H9 (cell line): ENCODE measurements around the gene LRFN2. TPM values are rescaled to one million over a fixed set of nuclear protein-coding genes. Genes with fewer than 3 reads are reported as not detected.

Source experiments
- DNase-seq: peaks from one replicate; pipeline ENCODE4 v3.0.0-alpha.2; 2017
- H2AFZ ChIP-seq: one replicate; pipeline ENCODE4 v1.6.1; 2013; ENCODE audit warnings: mild to moderate bottlenecking, low read length, control low read depth, moderate library complexity
- H2AK5ac ChIP-seq: 2 replicates; pipeline ENCODE4 v1.6.1; 2013; ENCODE audit warnings: low read length, control low read depth, mixed read lengths; ENCODE audit not compliant: insufficient read length
- H2BK120ac ChIP-seq: one replicate; pipeline ENCODE4 v1.6.1; 2013; ENCODE audit warnings: low read depth, mild to moderate bottlenecking, low read length, control low read depth, inconsistent platforms; ENCODE audit not compliant: poor library complexity, severe bottlenecking
- H2BK12ac ChIP-seq: 2 replicates; pipeline ENCODE4 v1.6.1; 2013; ENCODE audit warnings: low read length, control low read depth, mixed read lengths, low read depth; ENCODE audit not compliant: insufficient read length
- H2BK15ac ChIP-seq: 2 replicates; pipeline ENCODE4 v1.6.1; 2013; ENCODE audit warnings: low read depth, low read length, control low read depth
- H2BK20ac ChIP-seq: one replicate; pipeline ENCODE4 v1.6.1; 2013; ENCODE audit warnings: low read depth, mild to moderate bottlenecking, low read length, control low read depth, inconsistent platforms; ENCODE audit not compliant: poor library complexity, severe bottlenecking
- H2BK5ac ChIP-seq: 2 replicates; pipeline ENCODE4 v1.6.1; 2013; ENCODE audit warnings: low read length, control low read depth, mixed read lengths; ENCODE audit not compliant: insufficient read length
- H3K14ac ChIP-seq: 2 replicates; pipeline ENCODE4 v1.6.1; 2013; ENCODE audit warnings: low read length, control low read depth; ENCODE audit not compliant: insufficient read depth
- H3K18ac ChIP-seq: 2 replicates; pipeline ENCODE4 v1.6.1; 2013; ENCODE audit warnings: low read depth, mild to moderate bottlenecking, mixed read lengths, low read length, control low read depth; ENCODE audit not compliant: insufficient read length
- H3K23ac ChIP-seq: 2 replicates; pipeline ENCODE4 v1.6.1; 2013; ENCODE audit warnings: low read length, control low read depth, mixed read lengths, low read depth; ENCODE audit not compliant: insufficient read length
- H3K23me2 ChIP-seq: 2 replicates; pipeline ENCODE4 v1.6.1; 2013; ENCODE audit warnings: low read depth, mild to moderate bottlenecking, mixed read lengths, low read length, control low read depth; ENCODE audit not compliant: insufficient read length, poor library complexity, severe bottlenecking
- H3K27ac ChIP-seq: 2 replicates; pipeline ENCODE4 v1.5.1; 2013; ENCODE audit warnings: low read length, control low read depth, mixed read lengths, low read depth; ENCODE audit not compliant: insufficient read length
- H3K27me3 ChIP-seq: 2 replicates; pipeline ENCODE4 v1.6.1; 2013; ENCODE audit warnings: low read length, control low read depth, inconsistent platforms; ENCODE audit not compliant: insufficient read depth
- H3K4ac ChIP-seq: 2 replicates; pipeline ENCODE4 v1.6.1; 2013; ENCODE audit warnings: low read depth, mild to moderate bottlenecking, control low read depth, inconsistent platforms, low read length, moderate library complexity
- H3K4me1 ChIP-seq: 2 replicates; pipeline ENCODE4 v1.6.1; 2013; ENCODE audit warnings: low read length, control low read depth, inconsistent platforms; ENCODE audit not compliant: insufficient read depth
- H3K4me2 ChIP-seq: 2 replicates; pipeline ENCODE4 v1.6.1; 2013; ENCODE audit warnings: low read length, control low read depth, mixed read lengths; ENCODE audit not compliant: insufficient read length, insufficient read depth
- H3K56ac ChIP-seq: 2 replicates; pipeline ENCODE4 v1.6.1; 2013; ENCODE audit warnings: low read depth, mild to moderate bottlenecking, mixed read lengths, low read length, control low read depth; ENCODE audit not compliant: insufficient read length
- H3K79me1 ChIP-seq: 2 replicates; pipeline ENCODE4 v1.6.1; 2013; ENCODE audit warnings: low read depth, mild to moderate bottlenecking, moderate library complexity, low read length, control low read depth, inconsistent platforms; ENCODE audit not compliant: insufficient read depth, poor library complexity, severe bottlenecking
- H3K79me2 ChIP-seq: 2 replicates; pipeline ENCODE4 v1.6.1; 2013; ENCODE audit warnings: low read length, control low read depth, inconsistent platforms; ENCODE audit not compliant: insufficient read depth
- H3K9ac ChIP-seq: 2 replicates; pipeline ENCODE4 v1.6.1; 2013; ENCODE audit warnings: low read length, control low read depth, mixed read lengths; ENCODE audit not compliant: insufficient read length; ENCODE audit errors: extremely low read depth
- H3K9me3 ChIP-seq: one replicate; pipeline ENCODE4 v1.6.1; 2013; ENCODE audit warnings: low read depth, low read length, inconsistent platforms; ENCODE audit not compliant: control insufficient read depth
- H3T11ph ChIP-seq: one replicate; pipeline ENCODE4 v1.6.1; 2013; ENCODE audit warnings: mild to moderate bottlenecking, low read length, control low read depth, inconsistent platforms
- H4K20me1 ChIP-seq: one replicate; pipeline ENCODE4 v1.6.1; 2013; ENCODE audit not compliant: control insufficient read depth, insufficient read length, insufficient read depth
- H4K5ac ChIP-seq: 2 replicates; pipeline ENCODE4 v1.6.1; 2013; ENCODE audit warnings: low read depth, mild to moderate bottlenecking, mixed read lengths, low read length, control low read depth; ENCODE audit not compliant: insufficient read length
- H4K8ac ChIP-seq: replicated peaks from 2 replicates; pipeline ENCODE4 v1.6.1; 2013; ENCODE audit warnings: low read length, control low read depth, mixed read lengths, low read depth; ENCODE audit not compliant: insufficient read length
- H4K91ac ChIP-seq: 2 replicates; pipeline ENCODE4 v1.6.1; 2013; ENCODE audit warnings: low read depth, mild to moderate bottlenecking, moderate library complexity, mixed read lengths, low read length, control low read depth; ENCODE audit not compliant: insufficient read length
- H3K27ac Mint-ChIP-seq, 3 experiments: 2 replicates in 2 of 3; 3 replicates in 1 of 3; pipeline ENCODE4 v1.8.0; 2020 to 2021; ENCODE audit warnings: mixed read lengths in 3 of 3, mild to moderate bottlenecking in 1 of 3, moderate library complexity in 1 of 3
- H3K27me3 Mint-ChIP-seq: 2 replicates; pipeline ENCODE4 v1.8.0; 2021; ENCODE audit warnings: low read depth, mild to moderate bottlenecking, moderate library complexity, mixed read lengths
- H3K36me3 Mint-ChIP-seq, 3 experiments: 2 replicates in 2 of 3; 3 replicates in 1 of 3; pipeline ENCODE4 v1.8.0; 2020 to 2021; ENCODE audit warnings: low read depth in 3 of 3, mixed read lengths in 3 of 3; ENCODE audit not compliant: insufficient read depth in 1 of 3
- H3K4me1 Mint-ChIP-seq, 2 experiments: 2 replicates each; pipeline ENCODE4 v1.8.0; 2020; ENCODE audit warnings: mixed read lengths in 2 of 2
- H3K4me3 Mint-ChIP-seq, 2 experiments: 2 replicates in 1 of 2; 3 replicates in 1 of 2; pipeline ENCODE4 v1.8.0; 2020 to 2021; ENCODE audit warnings: mild to moderate bottlenecking in 2 of 2, mixed read lengths in 2 of 2, moderate library complexity in 1 of 2
- H3K9me3 Mint-ChIP-seq, 2 experiments: 2 replicates in 1 of 2; 3 replicates in 1 of 2; pipeline ENCODE4 v1.8.0; 2020; ENCODE audit warnings: mild to moderate bottlenecking in 2 of 2, mixed read lengths in 2 of 2, moderate library complexity in 1 of 2
- WGBS: extraction: QIAGEN DNeasy Blood & Tissue Kit; methylation state at CpG from one replicate; pipeline ENCODE4 v1.1.7; 2013; ENCODE audit warnings: missing lambda C conversion rate, low lambda C conversion rate, mixed read lengths; ENCODE audit not compliant: insufficient read length; ENCODE audit errors: extremely low coverage; 5-methylcytosine and 5-hydroxymethylcytosine counted together
- total RNA-seq: library from RNA; stranded (reverse); gene quantifications from 2 replicates; pipeline ENCODE4 v1.2.1, GENCODE V29; 2021
- TF ChIP-seq, protein P1 (sequence below): fragments of 200-600 bp; sonication (generic); conservative IDR thresholded peaks from 3 replicates; pipeline ENCODE4 v1.8.0; 2021; ENCODE audit warnings: antibody characterized with exemption, mild to moderate bottlenecking

LRFN2 gene
- total RNA-seq, 1 experiment from 2014 or later = 0.11 TPM

DNA sequence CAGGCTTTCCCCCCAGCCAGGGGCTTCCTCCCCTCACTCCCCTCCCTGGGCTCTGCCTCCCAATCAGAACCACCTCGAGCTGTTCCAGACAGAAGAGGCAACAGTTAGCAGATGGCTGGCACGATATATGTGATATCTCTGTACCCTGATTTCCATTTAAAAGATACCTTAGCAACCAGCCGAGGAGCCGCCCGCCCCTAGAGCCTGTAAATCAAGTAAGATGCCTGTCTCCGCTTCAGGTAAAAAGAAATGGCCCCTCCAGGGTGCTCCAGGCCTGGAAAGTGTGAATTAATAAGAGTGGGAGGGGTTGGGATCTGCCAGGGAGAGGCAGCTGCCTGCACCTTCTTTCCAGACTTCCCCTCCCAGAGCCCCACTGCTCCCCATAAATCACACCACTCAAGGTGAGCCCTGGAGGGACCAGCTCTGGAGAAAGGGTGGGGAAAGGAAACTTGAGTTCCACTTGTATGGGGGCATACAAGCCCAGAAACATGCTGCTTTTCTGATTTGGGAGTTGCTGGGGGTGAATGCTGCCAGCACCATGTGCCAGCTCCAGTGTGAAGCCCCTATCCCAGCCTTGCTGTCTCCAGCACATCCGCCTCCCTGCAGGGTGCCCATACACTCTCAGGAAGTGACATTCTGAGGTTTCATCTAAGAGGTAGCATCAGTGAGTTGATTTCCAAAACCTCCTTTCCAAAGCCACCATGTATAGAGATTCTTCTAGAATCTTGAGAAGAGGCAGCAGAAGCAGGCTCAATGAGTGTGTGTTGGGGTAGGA is 148.0 kb downstream of the LRFN2 start:
- no peak for DNase-seq
- Histone ChIP-seq H2BK20ac (no peak overlapping the region), H4K5ac (no peak overlapping the region), H3K18ac (no peak overlapping the region), H3K56ac (no peak overlapping the region), H3K27me3 (no peaks in the 10 kb centered on the region), H2BK5ac (no peak overlapping the region), H3K4me2 (no peak overlapping the region), H2BK15ac (no peak overlapping the region), H3T11ph (no peak overlapping the region), H2BK120ac (no peak overlapping the region), H2AFZ (no peak overlapping the region), H4K91ac (no peak overlapping the region), H3K23ac (no peak overlapping the region), H2AK5ac (no peak overlapping the region), H3K4ac (no peak overlapping the region), H3K79me1 (no peaks in the 10 kb centered on the region), H4K20me1 (no peaks in the 10 kb centered on the region), H3K9me3 (no peaks in the 10 kb centered on the region), H3K14ac (no peak overlapping the region), H4K8ac (no peak overlapping the region), H3K27ac (no peak overlapping the region), H3K23me2 (no peaks in the 10 kb centered on the region), H3K4me1 (no peaks in the 10 kb centered on the region), H2BK12ac (no peak overlapping the region), H3K9ac (no peak overlapping the region), H3K79me2 (no peaks in the 10 kb centered on the region)
- H3K36me3 Mint-ChIP-seq = peaks cover 0 to 13% (median 8%) of the 10 kb centered on the region in 3 experiments; a peak in 5 of 7 replicates
- peaks cover 23 to 29% of the 10 kb centered on the region in 2 experiments for H3K4me1 Mint-ChIP-seq
- H3K4me3 Mint-ChIP-seq = no peak overlapping the region
- H3K27me3 Mint-ChIP-seq = peaks cover 2% of the 10 kb centered on the region
- TF ChIP-seq, protein P1, sequence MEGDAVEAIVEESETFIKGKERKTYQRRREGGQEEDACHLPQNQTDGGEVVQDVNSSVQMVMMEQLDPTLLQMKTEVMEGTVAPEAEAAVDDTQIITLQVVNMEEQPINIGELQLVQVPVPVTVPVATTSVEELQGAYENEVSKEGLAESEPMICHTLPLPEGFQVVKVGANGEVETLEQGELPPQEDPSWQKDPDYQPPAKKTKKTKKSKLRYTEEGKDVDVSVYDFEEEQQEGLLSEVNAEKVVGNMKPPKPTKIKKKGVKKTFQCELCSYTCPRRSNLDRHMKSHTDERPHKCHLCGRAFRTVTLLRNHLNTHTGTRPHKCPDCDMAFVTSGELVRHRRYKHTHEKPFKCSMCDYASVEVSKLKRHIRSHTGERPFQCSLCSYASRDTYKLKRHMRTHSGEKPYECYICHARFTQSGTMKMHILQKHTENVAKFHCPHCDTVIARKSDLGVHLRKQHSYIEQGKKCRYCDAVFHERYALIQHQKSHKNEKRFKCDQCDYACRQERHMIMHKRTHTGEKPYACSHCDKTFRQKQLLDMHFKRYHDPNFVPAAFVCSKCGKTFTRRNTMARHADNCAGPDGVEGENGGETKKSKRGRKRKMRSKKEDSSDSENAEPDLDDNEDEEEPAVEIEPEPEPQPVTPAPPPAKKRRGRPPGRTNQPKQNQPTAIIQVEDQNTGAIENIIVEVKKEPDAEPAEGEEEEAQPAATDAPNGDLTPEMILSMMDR = no peak
- peaks cover 11 to 14% of the 10 kb centered on the region in 2 experiments for H3K9me3 Mint-ChIP-seq
- WGBS = no CpG with 5 or more reads among the region's 7 CpGs
- no peak overlapping the region for H3K27ac Mint-ChIP-seq
